ENCODE data around the gene SLC4A11. TPM values are rescaled to one million over a fixed set of nuclear protein-coding genes. Genes with fewer than 3 reads are reported as not detected.

The SLC4A11 gene
- total and polyA plus RNA-seq, 12 donors: 0.06 to 1.6 (median 0.45) TPM

DNA sequence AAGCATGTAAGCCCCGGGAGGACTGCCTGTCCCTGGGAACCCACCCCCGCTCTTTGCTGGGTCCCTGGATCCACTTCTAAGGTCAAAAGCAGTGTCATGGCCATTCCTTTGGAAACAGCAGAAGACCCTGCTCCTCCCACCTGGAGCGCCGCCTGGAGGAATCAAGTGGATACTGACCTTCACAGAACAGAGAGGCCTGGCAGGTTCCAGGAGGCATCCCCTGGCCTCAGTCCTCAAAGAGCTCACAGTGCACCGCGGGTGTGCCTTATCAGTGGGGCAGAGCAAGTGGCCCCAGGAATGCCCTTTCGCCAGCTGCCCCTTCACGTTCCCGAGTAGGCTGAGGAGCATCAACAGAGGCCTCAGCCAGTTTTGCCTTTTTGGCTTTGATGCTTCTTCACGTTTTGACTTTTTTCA, 11.1 kb upstream of the SLC4A11 start:
- peaks cover 0 to 53% (median 23%) of the 10 kb centered on the region in 9 donors for H3K36me3 ChIP-seq
- no peaks in the 10 kb centered on the region for H3K9me3 ChIP-seq
- no peak for ATAC-seq
- no peak overlapping the region for H3K27ac ChIP-seq
- TF ChIP-seq, protein P1, sequence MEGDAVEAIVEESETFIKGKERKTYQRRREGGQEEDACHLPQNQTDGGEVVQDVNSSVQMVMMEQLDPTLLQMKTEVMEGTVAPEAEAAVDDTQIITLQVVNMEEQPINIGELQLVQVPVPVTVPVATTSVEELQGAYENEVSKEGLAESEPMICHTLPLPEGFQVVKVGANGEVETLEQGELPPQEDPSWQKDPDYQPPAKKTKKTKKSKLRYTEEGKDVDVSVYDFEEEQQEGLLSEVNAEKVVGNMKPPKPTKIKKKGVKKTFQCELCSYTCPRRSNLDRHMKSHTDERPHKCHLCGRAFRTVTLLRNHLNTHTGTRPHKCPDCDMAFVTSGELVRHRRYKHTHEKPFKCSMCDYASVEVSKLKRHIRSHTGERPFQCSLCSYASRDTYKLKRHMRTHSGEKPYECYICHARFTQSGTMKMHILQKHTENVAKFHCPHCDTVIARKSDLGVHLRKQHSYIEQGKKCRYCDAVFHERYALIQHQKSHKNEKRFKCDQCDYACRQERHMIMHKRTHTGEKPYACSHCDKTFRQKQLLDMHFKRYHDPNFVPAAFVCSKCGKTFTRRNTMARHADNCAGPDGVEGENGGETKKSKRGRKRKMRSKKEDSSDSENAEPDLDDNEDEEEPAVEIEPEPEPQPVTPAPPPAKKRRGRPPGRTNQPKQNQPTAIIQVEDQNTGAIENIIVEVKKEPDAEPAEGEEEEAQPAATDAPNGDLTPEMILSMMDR (IDR thresholded peaks at IDR 0.05): peak in 2 of 9 donors; percentile 8 to 12
- H3K4me1 ChIP-seq: peaks cover 0 to 29% (median 15%) of the 10 kb centered on the region in 9 donors
- intact Hi-C loops (cut with DNase I): no loop called here
- peaks cover 0 to 30% (median 0%) of the 10 kb centered on the region in 7 donors for H3K27me3 ChIP-seq
- no peak for DNase-seq
- H3K4me3 ChIP-seq: no peak overlapping the region
- WGBS, 2 donors: 70 to 71% methylated on average over 10 of the region's 10 CpGs

DNA sequence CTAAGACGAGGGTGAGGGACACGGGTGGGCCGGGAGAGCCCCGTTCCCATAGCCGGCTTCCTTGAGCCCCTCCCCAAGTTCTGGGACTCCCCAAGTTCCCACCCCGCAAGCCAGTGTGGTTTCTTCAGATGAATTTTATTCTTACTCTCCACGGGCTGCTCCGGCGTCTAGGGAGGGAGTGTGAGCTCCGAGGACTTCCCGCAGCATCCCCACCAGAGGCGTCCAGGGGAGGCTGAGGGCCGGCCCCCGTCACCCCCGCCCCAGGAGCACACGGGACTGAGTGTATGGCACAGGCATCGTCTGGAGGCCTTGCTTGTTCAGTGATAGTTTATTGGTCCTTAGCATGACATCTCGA, 10.0 kb upstream of the SLC4A11 start:
- H3K9me3 ChIP-seq: no peaks in the 10 kb centered on the region
- peaks cover 0 to 32% (median 0%) of the 10 kb centered on the region in 7 donors for H3K27me3 ChIP-seq
- H3K27ac ChIP-seq: no peak overlapping the region
- TF ChIP-seq, protein P1 (IDR thresholded peaks at IDR 0.05): no peak
- H3K4me1 ChIP-seq: peaks cover 0 to 29% (median 15%) of the 10 kb centered on the region in 9 donors
- WGBS, 2 donors: 31 to 39% methylated on average over 18 of the region's 18 CpGs
- intact Hi-C loops (cut with DNase I): no loop called here
- DNase-seq: no peak
- H3K4me3 ChIP-seq: peak overlapping the region in 8 of 10 donors; percentile 4 to 42 (median 18)
- peaks cover 0 to 42% (median 15%) of the 10 kb centered on the region in 9 donors for H3K36me3 ChIP-seq
- peak in 6 of 8 donors; percentile 6 to 35 (median 21) for ATAC-seq

DNA sequence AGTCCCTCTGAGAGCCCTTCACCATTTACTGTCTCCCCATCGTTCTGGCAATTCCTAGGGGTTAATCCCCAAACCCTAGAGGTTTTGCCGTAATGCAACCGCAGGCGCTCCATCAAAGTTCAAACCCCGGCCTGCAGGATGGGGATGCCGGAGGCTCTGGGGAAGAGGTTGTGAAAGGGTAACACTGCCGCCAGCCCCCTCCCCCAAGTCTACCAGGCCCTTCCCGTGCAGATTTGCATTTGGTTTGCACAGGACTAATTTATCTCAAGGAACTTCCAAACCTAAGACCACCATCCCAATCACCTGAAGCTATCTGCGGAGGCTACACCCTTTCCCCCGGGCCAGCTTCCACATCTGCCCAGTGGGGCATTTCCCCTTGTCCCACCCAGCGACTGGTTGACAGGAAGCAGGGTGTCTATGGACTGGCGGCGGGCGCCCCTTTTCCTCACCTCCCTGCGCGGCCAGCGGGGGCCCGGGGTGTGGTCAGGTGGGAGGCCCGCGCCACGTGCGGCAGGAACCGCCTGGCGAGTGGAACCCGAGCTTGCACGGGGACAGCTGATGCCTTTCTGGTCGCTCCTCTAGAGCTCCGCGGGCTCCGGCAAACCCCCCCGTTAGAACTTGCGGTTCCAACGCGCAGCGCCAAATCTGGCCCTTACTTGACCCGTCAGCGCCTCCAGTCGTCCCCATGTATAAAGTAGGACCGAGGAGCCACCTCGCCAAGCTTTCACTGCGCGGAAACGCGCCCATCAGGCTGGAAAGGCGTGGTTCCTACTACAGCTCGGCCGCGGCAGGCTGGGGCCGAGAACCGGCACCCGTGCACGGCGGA, 9.4 kb upstream of the SLC4A11 start:
- peaks cover 0 to 29% (median 15%) of the 10 kb centered on the region in 9 donors for H3K4me1 ChIP-seq
- TF ChIP-seq, protein P1 (IDR thresholded peaks at IDR 0.05): peak in 3 of 9 donors; percentile 19 to 33 (median 27)
- peak; percentile 24 to 46 for DNase-seq
- H3K27me3 ChIP-seq: peaks cover 0 to 32% (median 0%) of the 10 kb centered on the region in 7 donors
- peak overlapping the region in 8 of 10 donors; percentile 4 to 42 (median 18) for H3K4me3 ChIP-seq
- H3K36me3 ChIP-seq: peaks cover 0 to 36% (median 15%) of the 10 kb centered on the region in 9 donors
- no peak overlapping the region for H3K27ac ChIP-seq
- no peaks in the 10 kb centered on the region for H3K9me3 ChIP-seq
- intact Hi-C loops (cut with DNase I): no loop called here
- peak; percentile 26 to 75 (median 61) for ATAC-seq
- WGBS, 2 donors: 17 to 20% methylated on average over 53 of the region's 53 CpGs

DNA sequence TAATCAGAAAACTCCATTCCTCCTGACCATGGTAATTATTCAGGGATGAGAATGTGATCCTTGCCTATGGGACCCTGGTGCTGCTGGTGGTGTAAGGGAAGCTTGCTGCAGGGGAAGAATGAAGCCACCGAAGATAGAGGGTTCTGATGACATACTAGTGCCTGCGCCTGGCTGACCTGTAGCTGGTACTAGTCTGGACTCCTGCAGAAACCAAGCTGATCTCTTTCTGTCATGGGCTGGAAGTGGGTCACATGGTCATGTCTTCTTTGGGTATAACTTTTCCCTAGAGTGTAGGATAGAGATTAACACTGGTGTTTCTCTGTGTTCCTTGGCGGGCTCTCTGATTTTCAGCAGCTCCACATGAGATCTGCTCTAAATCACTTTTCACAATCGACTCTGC, 8.6 kb upstream of the SLC4A11 start:
- Histone ChIP-seq H3K9me3 (no peaks in the 10 kb centered on the region), H3K4me3 (peak overlapping the region in 1 of 10 donors; percentile 42), H3K27me3 (peaks cover 0 to 32% (median 0%) of the 10 kb centered on the region in 7 donors), H3K36me3 (peaks cover 0 to 28% (median 12%) of the 10 kb centered on the region in 9 donors), H3K4me1 (peaks cover 0 to 29% (median 15%) of the 10 kb centered on the region in 9 donors), H3K27ac (no peak overlapping the region)
- WGBS, 2 donors: 40% methylated on average over 4 of the region's 4 CpGs
- ATAC-seq (peak; percentile 15 to 43 (median 24)), DNase-seq (no peak)
- intact Hi-C loops (cut with DNase I): no loop called here
- TF ChIP-seq, protein P1 (IDR thresholded peaks at IDR 0.05): no peak
